HepG2 (cell line): ENCODE measurements around the gene SCMH1. TPM values are rescaled to one million over a fixed set of nuclear protein-coding genes. Genes with fewer than 3 reads are reported as not detected.

Source experiments
- ARNTL ChIP-seq: sonication (generic); formaldehyde crosslinking; IDR thresholded peaks from 2 replicates; pipeline ENCODE4 v1.4.0; 2020; ENCODE audit warnings: mild to moderate bottlenecking, missing genetic modification reagents
- HNF4A ChIP-seq: sonication (generic); formaldehyde crosslinking; IDR thresholded peaks from 2 replicates; pipeline ENCODE4 v1.4.0; 2020; ENCODE audit warnings: missing genetic modification reagents
- PHF8 ChIP-seq: sonication (generic); formaldehyde crosslinking; IDR thresholded peaks from 2 replicates; pipeline ENCODE4 v1.5.0; 2020; ENCODE audit warnings: missing genetic modification reagents
- POLR2A ChIP-seq, 2 experiments: IDR thresholded peaks; 2 replicates each; pipeline ENCODE4 v1.6.1; 2011; ENCODE audit warnings: low read depth in 2 of 2, low read length in 2 of 2, mild to moderate bottlenecking in 1 of 2, moderate library complexity in 1 of 2; ENCODE audit not compliant: insufficient read depth in 1 of 2
- SOX5 ChIP-seq: IDR thresholded peaks from 2 replicates; pipeline ENCODE4 v1.6.1; 2016; ENCODE audit warnings: borderline replicate concordance
- TBX2 ChIP-seq: sonication (generic); formaldehyde crosslinking; IDR thresholded peaks from 2 replicates; pipeline ENCODE4 v1.5.0; 2020; ENCODE audit warnings: missing genetic modification reagents, mild to moderate bottlenecking, borderline replicate concordance
- ZNF263 ChIP-seq: sonication (generic); formaldehyde crosslinking; IDR thresholded peaks from 2 replicates; pipeline ENCODE4 v1.4.0; 2020; ENCODE audit warnings: missing genetic modification reagents
- ZNF878 ChIP-seq: sonication (generic); formaldehyde crosslinking; IDR thresholded peaks from 2 replicates; pipeline ENCODE4 v1.8.1; 2023; ENCODE audit warnings: mild to moderate bottlenecking, missing genetic modification reagents, moderate library complexity
- polyA plus RNA-seq, 8 experiments: library from polyadenylated mRNA; depleted of rRNA in 3 of 8; stranded (reverse) in 7 of 8; unstranded in 1 of 8; fragments of >200 nt; fragmentation: Illumina TruSeq in 4 of 8; extraction: Trizol in 4 of 8; gene quantifications; 2 replicates each; pipeline versions ENCODE4 v1.2.1 to v1.2.3, GENCODE V29; 2011 to 2016; ENCODE audit warnings: low read depth in 4 of 8, missing spikeins in 1 of 8, mixed read lengths in 1 of 8; ENCODE audit not compliant: insufficient read depth in 1 of 8
- total RNA-seq, 5 experiments: library from RNA; depleted of rRNA; stranded (reverse); fragments of >200 nt; fragmentation: Illumina TruSeq; extraction: Trizol; gene quantifications; 2 replicates each; pipeline ENCODE4 v1.2.3, GENCODE V29; 2016; ENCODE audit warnings: low read depth in 1 of 5
- TF ChIP-seq, protein P1 (sequence below): sonication (generic); formaldehyde crosslinking; IDR thresholded peaks from 2 replicates; pipeline ENCODE4 v1.4.0; 2020; ENCODE audit warnings: missing genetic modification reagents, borderline replicate concordance
- TF ChIP-seq, protein P2 (sequence below): sonication (generic); formaldehyde crosslinking; IDR thresholded peaks from 2 replicates; pipeline ENCODE4 v1.9.0; 2022; ENCODE audit warnings: missing genetic modification reagents, mild to moderate bottlenecking, borderline replicate concordance
- TF ChIP-seq, protein P3 (sequence below): sonication (generic); formaldehyde crosslinking; IDR thresholded peaks from 2 replicates; pipeline ENCODE4 v1.5.1; 2020; ENCODE audit warnings: mild to moderate bottlenecking, missing genetic modification reagents, moderate library complexity
- TF ChIP-seq, protein P4 (sequence below): sonication (generic); formaldehyde crosslinking; IDR thresholded peaks from 2 replicates; pipeline ENCODE4 v1.8.1; 2023; ENCODE audit warnings: mild to moderate bottlenecking, inconsistent platforms, moderate library complexity, missing genetic modification reagents, borderline replicate concordance
- TF ChIP-seq, protein P5 (sequence below): sonication (generic); formaldehyde crosslinking; IDR thresholded peaks from 2 replicates; pipeline ENCODE4 v1.4.0; 2020; ENCODE audit warnings: missing genetic modification reagents, mild to moderate bottlenecking, borderline replicate concordance

SCMH1 gene
- total and polyA plus RNA-seq, 2 of the 13 experiments (the other 11 are each of a cell fraction or from before 2014, with no cell fraction given), result 41.8 to 52.6 TPM

DNA sequence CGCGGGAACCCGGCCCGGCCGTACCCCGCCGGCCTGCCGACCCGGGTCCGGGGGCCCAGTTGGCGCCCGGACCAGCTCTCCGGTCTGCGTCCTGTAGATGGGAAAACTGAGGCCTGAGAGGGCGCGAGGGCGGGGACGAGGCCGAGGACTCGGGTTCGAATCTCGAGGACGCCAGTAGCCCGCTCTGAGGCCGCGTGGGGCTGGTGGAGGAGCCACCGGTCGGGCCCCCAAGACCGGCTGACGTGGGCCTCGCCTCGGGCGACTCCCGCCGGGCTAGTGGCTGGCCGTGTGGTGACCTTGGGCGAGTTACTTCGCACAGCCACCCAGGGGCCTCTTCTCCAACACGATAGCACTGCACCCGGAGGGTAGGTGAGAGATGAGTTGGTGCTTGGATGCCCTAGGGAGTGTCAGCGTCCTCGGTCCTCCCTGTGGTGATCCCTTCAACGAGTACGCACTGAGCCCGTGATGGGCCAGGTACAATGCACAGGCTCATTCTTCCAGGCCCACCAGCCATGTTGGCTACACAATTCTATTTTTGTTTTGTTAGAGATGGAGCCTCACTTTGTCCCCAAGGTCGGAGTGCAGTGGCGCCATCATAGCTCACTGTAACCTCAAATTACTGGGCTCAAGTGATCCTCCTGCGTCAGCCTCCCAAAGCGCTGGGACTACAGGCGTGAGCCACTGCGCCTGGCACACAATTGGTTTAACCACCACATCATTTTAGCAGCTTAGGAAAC, 404 bp upstream of the SCMH1 start (continued):
- TF ChIP-seq, protein P1, sequence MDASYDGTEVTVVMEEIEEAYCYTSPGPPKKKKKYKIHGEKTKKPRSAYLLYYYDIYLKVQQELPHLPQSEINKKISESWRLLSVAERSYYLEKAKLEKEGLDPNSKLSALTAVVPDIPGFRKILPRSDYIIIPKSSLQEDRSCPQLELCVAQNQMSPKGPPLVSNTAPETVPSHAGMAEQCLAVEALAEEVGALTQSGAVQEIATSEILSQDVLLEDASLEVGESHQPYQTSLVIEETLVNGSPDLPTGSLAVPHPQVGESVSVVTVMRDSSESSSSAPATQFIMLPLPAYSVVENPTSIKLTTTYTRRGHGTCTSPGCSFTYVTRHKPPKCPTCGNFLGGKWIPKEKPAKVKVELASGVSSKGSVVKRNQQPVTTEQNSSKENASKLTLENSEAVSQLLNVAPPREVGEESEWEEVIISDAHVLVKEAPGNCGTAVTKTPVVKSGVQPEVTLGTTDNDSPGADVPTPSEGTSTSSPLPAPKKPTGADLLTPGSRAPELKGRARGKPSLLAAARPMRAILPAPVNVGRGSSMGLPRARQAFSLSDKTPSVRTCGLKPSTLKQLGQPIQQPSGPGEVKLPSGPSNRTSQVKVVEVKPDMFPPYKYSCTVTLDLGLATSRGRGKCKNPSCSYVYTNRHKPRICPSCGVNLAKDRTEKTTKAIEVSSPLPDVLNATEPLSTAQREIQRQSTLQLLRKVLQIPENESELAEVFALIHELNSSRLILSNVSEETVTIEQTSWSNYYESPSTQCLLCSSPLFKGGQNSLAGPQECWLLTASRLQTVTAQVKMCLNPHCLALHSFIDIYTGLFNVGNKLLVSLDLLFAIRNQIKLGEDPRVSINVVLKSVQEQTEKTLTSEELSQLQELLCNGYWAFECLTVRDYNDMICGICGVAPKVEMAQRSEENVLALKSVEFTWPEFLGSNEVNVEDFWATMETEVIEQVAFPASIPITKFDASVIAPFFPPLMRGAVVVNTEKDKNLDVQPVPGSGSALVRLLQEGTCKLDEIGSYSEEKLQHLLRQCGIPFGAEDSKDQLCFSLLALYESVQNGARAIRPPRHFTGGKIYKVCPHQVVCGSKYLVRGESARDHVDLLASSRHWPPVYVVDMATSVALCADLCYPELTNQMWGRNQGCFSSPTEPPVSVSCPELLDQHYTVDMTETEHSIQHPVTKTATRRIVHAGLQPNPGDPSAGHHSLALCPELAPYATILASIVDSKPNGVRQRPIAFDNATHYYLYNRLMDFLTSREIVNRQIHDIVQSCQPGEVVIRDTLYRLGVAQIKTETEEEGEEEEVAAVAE (CRISPR knock-in tag), result no peak
- TF ChIP-seq, protein P2, sequence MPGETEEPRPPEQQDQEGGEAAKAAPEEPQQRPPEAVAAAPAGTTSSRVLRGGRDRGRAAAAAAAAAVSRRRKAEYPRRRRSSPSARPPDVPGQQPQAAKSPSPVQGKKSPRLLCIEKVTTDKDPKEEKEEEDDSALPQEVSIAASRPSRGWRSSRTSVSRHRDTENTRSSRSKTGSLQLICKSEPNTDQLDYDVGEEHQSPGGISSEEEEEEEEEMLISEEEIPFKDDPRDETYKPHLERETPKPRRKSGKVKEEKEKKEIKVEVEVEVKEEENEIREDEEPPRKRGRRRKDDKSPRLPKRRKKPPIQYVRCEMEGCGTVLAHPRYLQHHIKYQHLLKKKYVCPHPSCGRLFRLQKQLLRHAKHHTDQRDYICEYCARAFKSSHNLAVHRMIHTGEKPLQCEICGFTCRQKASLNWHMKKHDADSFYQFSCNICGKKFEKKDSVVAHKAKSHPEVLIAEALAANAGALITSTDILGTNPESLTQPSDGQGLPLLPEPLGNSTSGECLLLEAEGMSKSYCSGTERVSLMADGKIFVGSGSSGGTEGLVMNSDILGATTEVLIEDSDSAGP (CRISPR knock-in tag), result peak; percentile 51; the same call in 1 of the 2 replicates
- TF ChIP-seq ARNTL (CRISPR knock-in tag), result 0 out of 2 replicates have a peak, but pooled peaks have one; percentile 28
- TF ChIP-seq, protein P3, sequence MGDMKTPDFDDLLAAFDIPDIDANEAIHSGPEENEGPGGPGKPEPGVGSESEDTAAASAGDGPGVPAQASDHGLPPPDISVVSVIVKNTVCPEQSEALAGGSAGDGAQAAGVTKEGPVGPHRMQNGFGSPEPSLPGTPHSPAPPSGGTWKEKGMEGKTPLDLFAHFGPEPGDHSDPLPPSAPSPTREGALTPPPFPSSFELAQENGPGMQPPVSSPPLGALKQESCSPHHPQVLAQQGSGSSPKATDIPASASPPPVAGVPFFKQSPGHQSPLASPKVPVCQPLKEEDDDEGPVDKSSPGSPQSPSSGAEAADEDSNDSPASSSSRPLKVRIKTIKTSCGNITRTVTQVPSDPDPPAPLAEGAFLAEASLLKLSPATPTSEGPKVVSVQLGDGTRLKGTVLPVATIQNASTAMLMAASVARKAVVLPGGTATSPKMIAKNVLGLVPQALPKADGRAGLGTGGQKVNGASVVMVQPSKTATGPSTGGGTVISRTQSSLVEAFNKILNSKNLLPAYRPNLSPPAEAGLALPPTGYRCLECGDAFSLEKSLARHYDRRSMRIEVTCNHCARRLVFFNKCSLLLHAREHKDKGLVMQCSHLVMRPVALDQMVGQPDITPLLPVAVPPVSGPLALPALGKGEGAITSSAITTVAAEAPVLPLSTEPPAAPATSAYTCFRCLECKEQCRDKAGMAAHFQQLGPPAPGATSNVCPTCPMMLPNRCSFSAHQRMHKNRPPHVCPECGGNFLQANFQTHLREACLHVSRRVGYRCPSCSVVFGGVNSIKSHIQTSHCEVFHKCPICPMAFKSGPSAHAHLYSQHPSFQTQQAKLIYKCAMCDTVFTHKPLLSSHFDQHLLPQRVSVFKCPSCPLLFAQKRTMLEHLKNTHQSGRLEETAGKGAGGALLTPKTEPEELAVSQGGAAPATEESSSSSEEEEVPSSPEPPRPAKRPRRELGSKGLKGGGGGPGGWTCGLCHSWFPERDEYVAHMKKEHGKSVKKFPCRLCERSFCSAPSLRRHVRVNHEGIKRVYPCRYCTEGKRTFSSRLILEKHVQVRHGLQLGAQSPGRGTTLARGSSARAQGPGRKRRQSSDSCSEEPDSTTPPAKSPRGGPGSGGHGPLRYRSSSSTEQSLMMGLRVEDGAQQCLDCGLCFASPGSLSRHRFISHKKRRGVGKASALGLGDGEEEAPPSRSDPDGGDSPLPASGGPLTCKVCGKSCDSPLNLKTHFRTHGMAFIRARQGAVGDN (CRISPR knock-in tag), result peak; percentile 78
- TF ChIP-seq, protein P4, sequence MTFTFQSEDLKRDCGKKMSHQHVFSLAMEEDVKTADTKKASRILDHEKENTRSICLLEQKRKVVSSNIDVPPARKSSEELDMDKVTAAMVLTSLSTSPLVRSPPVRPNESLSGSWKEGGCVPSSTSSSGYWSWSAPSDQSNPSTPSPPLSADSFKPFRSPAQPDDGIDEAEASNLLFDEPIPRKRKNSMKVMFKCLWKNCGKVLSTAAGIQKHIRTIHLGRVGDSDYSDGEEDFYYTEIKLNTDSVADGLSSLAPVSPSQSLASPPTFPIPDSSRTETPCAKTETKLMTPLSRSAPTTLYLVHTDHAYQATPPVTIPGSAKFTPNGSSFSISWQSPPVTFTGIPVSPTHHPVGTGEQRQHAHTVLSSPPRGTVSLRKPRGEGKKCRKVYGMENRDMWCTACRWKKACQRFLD (CRISPR knock-in tag), result peak; percentile 76; the same call in 1 of the 2 replicates
- TF ChIP-seq, protein P5, sequence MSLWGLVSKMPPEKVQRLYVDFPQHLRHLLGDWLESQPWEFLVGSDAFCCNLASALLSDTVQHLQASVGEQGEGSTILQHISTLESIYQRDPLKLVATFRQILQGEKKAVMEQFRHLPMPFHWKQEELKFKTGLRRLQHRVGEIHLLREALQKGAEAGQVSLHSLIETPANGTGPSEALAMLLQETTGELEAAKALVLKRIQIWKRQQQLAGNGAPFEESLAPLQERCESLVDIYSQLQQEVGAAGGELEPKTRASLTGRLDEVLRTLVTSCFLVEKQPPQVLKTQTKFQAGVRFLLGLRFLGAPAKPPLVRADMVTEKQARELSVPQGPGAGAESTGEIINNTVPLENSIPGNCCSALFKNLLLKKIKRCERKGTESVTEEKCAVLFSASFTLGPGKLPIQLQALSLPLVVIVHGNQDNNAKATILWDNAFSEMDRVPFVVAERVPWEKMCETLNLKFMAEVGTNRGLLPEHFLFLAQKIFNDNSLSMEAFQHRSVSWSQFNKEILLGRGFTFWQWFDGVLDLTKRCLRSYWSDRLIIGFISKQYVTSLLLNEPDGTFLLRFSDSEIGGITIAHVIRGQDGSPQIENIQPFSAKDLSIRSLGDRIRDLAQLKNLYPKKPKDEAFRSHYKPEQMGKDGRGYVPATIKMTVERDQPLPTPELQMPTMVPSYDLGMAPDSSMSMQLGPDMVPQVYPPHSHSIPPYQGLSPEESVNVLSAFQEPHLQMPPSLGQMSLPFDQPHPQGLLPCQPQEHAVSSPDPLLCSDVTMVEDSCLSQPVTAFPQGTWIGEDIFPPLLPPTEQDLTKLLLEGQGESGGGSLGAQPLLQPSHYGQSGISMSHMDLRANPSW (CRISPR knock-in tag), result no peak
- TF ChIP-seq HNF4A, result no peak
- TF ChIP-seq SOX5 (CRISPR knock-in tag), result no peak
- peak; percentile 61; the same call in 1 of the 2 replicates for TF ChIP-seq PHF8 (CRISPR knock-in tag)
- TF ChIP-seq ZNF263 (CRISPR knock-in tag), result peak; percentile 95
- TF ChIP-seq ZNF878 (CRISPR knock-in tag), result no peak
- TF ChIP-seq POLR2A (IDR thresholded peaks at IDR 0.05; ENCODE audit: insufficient read depth in 1 of 2, low read depth in 2 of 2, low read length in 2 of 2), result peak in 1 of 2 experiments; percentile 15; a peak in 1 of 4 replicates
- peak; percentile 55; the same call in 1 of the 2 replicates for TF ChIP-seq TBX2 (CRISPR knock-in tag)
